Ishikawa (cell line): Measurements from ENCODE around the gene TECPR2.

Source experiments
- CEBPB ChIP-seq: IDR thresholded peaks from 2 replicates; pipeline ENCODE4 v1.6.1; 2012
- CREB1 ChIP-seq: IDR thresholded peaks from 2 replicates; pipeline ENCODE4 v1.6.1; 2012; ENCODE audit warnings: low read depth
- EP300 ChIP-seq: IDR thresholded peaks from 2 replicates; pipeline ENCODE4 v1.6.1; 2012; ENCODE audit warnings: borderline replicate concordance
- FOXM1 ChIP-seq: IDR thresholded peaks from 2 replicates; pipeline ENCODE4 v1.6.1; 2012; ENCODE audit warnings: low read depth, borderline replicate concordance
- MAX ChIP-seq: IDR thresholded peaks from 2 replicates; pipeline ENCODE4 v1.6.1; 2012
- NFIC ChIP-seq: IDR thresholded peaks from 2 replicates; pipeline ENCODE4 v1.6.1; 2012
- RAD21 ChIP-seq: IDR thresholded peaks from 2 replicates; pipeline ENCODE4 v1.6.1; 2012; ENCODE audit warnings: low read depth
- REST ChIP-seq: IDR thresholded peaks from 2 replicates; pipeline ENCODE4 v1.6.1; 2012; ENCODE audit warnings: low read depth, mild to moderate bottlenecking
- TAF1 ChIP-seq: IDR thresholded peaks from 2 replicates; pipeline ENCODE4 v1.6.1; 2012; ENCODE audit warnings: low read depth, mild to moderate bottlenecking
- TCF12 ChIP-seq: IDR thresholded peaks from 2 replicates; pipeline ENCODE4 v1.6.1; 2012; ENCODE audit warnings: low read depth
- TEAD4 ChIP-seq: IDR thresholded peaks from 2 replicates; pipeline ENCODE4 v1.6.1; 2012
- USF1 ChIP-seq: IDR thresholded peaks from 2 replicates; pipeline ENCODE4 v1.6.1; 2012
- YY1 ChIP-seq: IDR thresholded peaks from 2 replicates; pipeline ENCODE4 v1.6.1; 2012; ENCODE audit warnings: low read depth
- ZBTB7A ChIP-seq: IDR thresholded peaks from 2 replicates; pipeline ENCODE4 v1.6.1; 2012; ENCODE audit warnings: low read depth

GRCh38 chr14:102499401-102500157 lies 136.8 kb downstream of the TECPR2 start:
- no peak for TF ChIP-seq MAX
- TF ChIP-seq EP300, result no peak
- no peak for TF ChIP-seq TEAD4
- TF ChIP-seq TCF12, result no peak
- no peak for TF ChIP-seq ZBTB7A
- TF ChIP-seq CEBPB, result no peak
- TF ChIP-seq YY1, result no peak
- TF ChIP-seq REST, result no peak
- no peak for TF ChIP-seq USF1
- no peak for TF ChIP-seq TAF1
- TF ChIP-seq NFIC, result no peak
- no peak for TF ChIP-seq CREB1
- TF ChIP-seq FOXM1, result no peak
- no peak for TF ChIP-seq RAD21
